ENCODE results near the gene MYCBP.

Gene MYCBP

GRCh38 chr1:38888423-38889333 is 15.5 kb upstream of the MYCBP start:
- TF ChIP-seq POU6F1 (CRISPR knock-in tag; IDR thresholded peaks at IDR 0.05; ENCODE audit: borderline replicate concordance, low read depth) (no peak), TCF4 (CRISPR knock-in tag; IDR thresholded peaks at IDR 0.05; ENCODE audit: borderline replicate concordance) (no peak), ARNTL (CRISPR knock-in tag; IDR thresholded peaks at IDR 0.05; ENCODE audit: borderline replicate concordance, low read depth) (no peak)

GRCh38 chr1:38885092-38885491 is 11.9 kb upstream of the MYCBP start:
- no peak for ATAC-seq
- TF ChIP-seq TOX (CRISPR knock-in tag; IDR thresholded peaks at IDR 0.05; ENCODE audit: borderline replicate concordance) (no peak), TCF4 (CRISPR knock-in tag; IDR thresholded peaks at IDR 0.05; ENCODE audit: borderline replicate concordance) (no peak), BACH2 (CRISPR knock-in tag; IDR thresholded peaks at IDR 0.05; ENCODE audit: borderline replicate concordance) (no peak), ZFP30 (CRISPR knock-in tag; IDR thresholded peaks at IDR 0.05) (no peak), CREB5 (CRISPR knock-in tag; IDR thresholded peaks at IDR 0.05; ENCODE audit: low read depth) (no peak), CSDC2 (CRISPR knock-in tag; IDR thresholded peaks at IDR 0.05) (no peak), POU6F1 (CRISPR knock-in tag; IDR thresholded peaks at IDR 0.05; ENCODE audit: borderline replicate concordance, low read depth) (no peak), ISL1 (CRISPR knock-in tag; IDR thresholded peaks at IDR 0.05) (no peak), ZNF8 (CRISPR knock-in tag; IDR thresholded peaks at IDR 0.05) (no peak), ZFP3 (CRISPR knock-in tag; IDR thresholded peaks at IDR 0.05) (no peak)
- TF ChIP-seq, protein P1, sequence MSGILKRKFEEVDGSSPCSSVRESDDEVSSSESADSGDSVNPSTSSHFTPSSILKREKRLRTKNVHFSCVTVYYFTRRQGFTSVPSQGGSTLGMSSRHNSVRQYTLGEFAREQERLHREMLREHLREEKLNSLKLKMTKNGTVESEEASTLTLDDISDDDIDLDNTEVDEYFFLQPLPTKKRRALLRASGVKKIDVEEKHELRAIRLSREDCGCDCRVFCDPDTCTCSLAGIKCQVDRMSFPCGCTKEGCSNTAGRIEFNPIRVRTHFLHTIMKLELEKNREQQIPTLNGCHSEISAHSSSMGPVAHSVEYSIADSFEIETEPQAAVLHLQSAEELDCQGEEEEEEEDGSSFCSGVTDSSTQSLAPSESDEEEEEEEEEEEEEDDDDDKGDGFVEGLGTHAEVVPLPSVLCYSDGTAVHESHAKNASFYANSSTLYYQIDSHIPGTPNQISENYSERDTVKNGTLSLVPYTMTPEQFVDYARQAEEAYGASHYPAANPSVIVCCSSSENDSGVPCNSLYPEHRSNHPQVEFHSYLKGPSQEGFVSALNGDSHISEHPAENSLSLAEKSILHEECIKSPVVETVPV (CRISPR knock-in tag; IDR thresholded peaks at IDR 0.05) = no peak

More at GRCh38 chr1:38888423-38889333, 15.5 kb upstream of the MYCBP start:
- no peak for ATAC-seq

DNA sequence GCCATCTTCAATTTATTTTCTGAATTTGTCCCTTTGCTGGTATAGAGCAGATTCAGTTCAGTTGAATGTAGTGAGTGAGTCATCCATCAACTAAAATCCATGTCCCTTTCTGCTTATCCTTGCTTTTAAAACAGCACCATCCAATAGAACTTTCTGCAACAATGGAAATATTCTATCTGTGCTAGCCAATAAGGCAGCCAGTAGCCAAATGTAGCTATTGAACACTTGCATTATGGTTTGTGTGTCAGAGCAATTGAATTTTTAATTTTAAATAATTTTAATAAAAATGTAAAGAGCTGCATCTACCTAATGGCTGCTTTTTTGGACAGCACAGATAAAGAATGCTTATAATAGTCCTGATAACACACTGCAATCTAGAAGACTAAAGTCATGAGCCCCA is 8.3 kb upstream of the MYCBP start, which contains the start of gene GJA9:
GJA9 (minus strand) TSS at position 101 of the 400 bp plus-strand sequence. CDS start 5,489 bp downstream, outside the sequence.
- no peak for ATAC-seq
- no peak for TF ChIP-seq ZNF8 (CRISPR knock-in tag; IDR thresholded peaks at IDR 0.05)
- no peak for TF ChIP-seq PATZ1 (CRISPR knock-in tag; IDR thresholded peaks at IDR 0.05; ENCODE audit: borderline replicate concordance)
- no peak for TF ChIP-seq SNAI2 (CRISPR knock-in tag; IDR thresholded peaks at IDR 0.05)
- TF ChIP-seq TCF4 (CRISPR knock-in tag; IDR thresholded peaks at IDR 0.05; ENCODE audit: borderline replicate concordance) = no peak
- no peak for TF ChIP-seq GLIS3 (CRISPR knock-in tag; IDR thresholded peaks at IDR 0.05)
- TF ChIP-seq ZNF70 (CRISPR knock-in tag; IDR thresholded peaks at IDR 0.05) = no peak
- TF ChIP-seq PPARA (CRISPR knock-in tag; IDR thresholded peaks at IDR 0.05; ENCODE audit: borderline replicate concordance) = no peak
- TF ChIP-seq OSR1 (CRISPR knock-in tag; IDR thresholded peaks at IDR 0.05) = no peak
- TF ChIP-seq ISL1 (CRISPR knock-in tag; IDR thresholded peaks at IDR 0.05) = no peak
- TF ChIP-seq, protein P1 (CRISPR knock-in tag; IDR thresholded peaks at IDR 0.05) = no peak
- no peak for TF ChIP-seq TOX (CRISPR knock-in tag; IDR thresholded peaks at IDR 0.05; ENCODE audit: borderline replicate concordance)
- no peak for TF ChIP-seq ZNF565 (CRISPR knock-in tag; conservative IDR thresholded peaks at IDR 0.05; ENCODE audit: low read depth)
- TF ChIP-seq, protein P2, sequence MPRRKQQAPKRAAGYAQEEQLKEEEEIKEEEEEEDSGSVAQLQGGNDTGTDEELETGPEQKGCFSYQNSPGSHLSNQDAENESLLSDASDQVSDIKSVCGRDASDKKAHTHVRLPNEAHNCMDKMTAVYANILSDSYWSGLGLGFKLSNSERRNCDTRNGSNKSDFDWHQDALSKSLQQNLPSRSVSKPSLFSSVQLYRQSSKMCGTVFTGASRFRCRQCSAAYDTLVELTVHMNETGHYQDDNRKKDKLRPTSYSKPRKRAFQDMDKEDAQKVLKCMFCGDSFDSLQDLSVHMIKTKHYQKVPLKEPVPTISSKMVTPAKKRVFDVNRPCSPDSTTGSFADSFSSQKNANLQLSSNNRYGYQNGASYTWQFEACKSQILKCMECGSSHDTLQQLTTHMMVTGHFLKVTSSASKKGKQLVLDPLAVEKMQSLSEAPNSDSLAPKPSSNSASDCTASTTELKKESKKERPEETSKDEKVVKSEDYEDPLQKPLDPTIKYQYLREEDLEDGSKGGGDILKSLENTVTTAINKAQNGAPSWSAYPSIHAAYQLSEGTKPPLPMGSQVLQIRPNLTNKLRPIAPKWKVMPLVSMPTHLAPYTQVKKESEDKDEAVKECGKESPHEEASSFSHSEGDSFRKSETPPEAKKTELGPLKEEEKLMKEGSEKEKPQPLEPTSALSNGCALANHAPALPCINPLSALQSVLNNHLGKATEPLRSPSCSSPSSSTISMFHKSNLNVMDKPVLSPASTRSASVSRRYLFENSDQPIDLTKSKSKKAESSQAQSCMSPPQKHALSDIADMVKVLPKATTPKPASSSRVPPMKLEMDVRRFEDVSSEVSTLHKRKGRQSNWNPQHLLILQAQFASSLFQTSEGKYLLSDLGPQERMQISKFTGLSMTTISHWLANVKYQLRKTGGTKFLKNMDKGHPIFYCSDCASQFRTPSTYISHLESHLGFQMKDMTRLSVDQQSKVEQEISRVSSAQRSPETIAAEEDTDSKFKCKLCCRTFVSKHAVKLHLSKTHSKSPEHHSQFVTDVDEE (CRISPR knock-in tag; IDR thresholded peaks at IDR 0.05) = no peak
- no peak for TF ChIP-seq ARNTL (CRISPR knock-in tag; IDR thresholded peaks at IDR 0.05; ENCODE audit: borderline replicate concordance, low read depth)
- no peak for TF ChIP-seq ZFP30 (CRISPR knock-in tag; IDR thresholded peaks at IDR 0.05)
- TF ChIP-seq ZC3H10 (CRISPR knock-in tag; IDR thresholded peaks at IDR 0.05) = no peak
- no peak for TF ChIP-seq ESRRG (CRISPR knock-in tag; IDR thresholded peaks at IDR 0.05)
- no peak for TF ChIP-seq RARB (CRISPR knock-in tag; IDR thresholded peaks at IDR 0.05)
